Uterus (tissue), 4 donors: Measurements from ENCODE around the gene IQUB. TPM values are rescaled to one million over a fixed set of nuclear protein-coding genes. Genes with fewer than 3 reads are reported as not detected.

ENCODE experiments used
- DNase-seq, 2 donors: peaks; one replicate each; pipeline ENCODE4 v3.0.0-alpha.2; 2019 to 2020
- H3K27ac ChIP-seq, 2 donors: fragments of 200-600 bp; sonication (generic); 1 replicate in 1 of 2; 2 replicates in 1 of 2; pipeline ENCODE4 v1.5.1; 2016 to 2018
- H3K27me3 ChIP-seq, 2 donors: fragments of 200-600 bp; sonication (generic); one replicate each; pipeline ENCODE4 v1.5.1; 2018 to 2019; ENCODE audit warnings: control low read depth in 1 of 2
- H3K36me3 ChIP-seq, 2 donors: fragments of 200-600 bp; sonication (generic); one replicate each; pipeline ENCODE4 v1.5.1; 2019; ENCODE audit warnings: control low read depth in 1 of 2
- H3K4me1 ChIP-seq, 2 donors: fragments of 200-600 bp; sonication (generic); one replicate each; pipeline ENCODE4 v1.5.1; 2018 to 2019; ENCODE audit warnings: control low read depth in 1 of 2
- H3K4me3 ChIP-seq, 2 donors: fragments of 200-600 bp; sonication (generic); 1 replicate in 1 of 2; 2 replicates in 1 of 2; pipeline ENCODE4 v1.5.1; 2018 to 2019; ENCODE audit warnings: mild to moderate bottlenecking in 1 of 2
- H3K9me3 ChIP-seq, 2 donors: fragments of 200-600 bp; sonication (generic); one replicate each; pipeline ENCODE4 v1.5.1; 2019; ENCODE audit warnings: control low read depth in 1 of 2
- POLR2A ChIP-seq, 2 donors: fragments of 450-650 bp; IDR thresholded peaks; one replicate each; pipeline ENCODE4 v1.6.1; 2016; ENCODE audit warnings: antibody characterized with exemption in 2 of 2, mild to moderate bottlenecking in 1 of 2, moderate library complexity in 1 of 2
- intact Hi-C: fragments of 100-400 bp; cut with DNase I; formaldehyde crosslinking; loops from one replicate; pipeline ENCODE4 v1.15.1; 2023; ENCODE audit warnings: low total_unique reads
- total RNA-seq, 4 donors: library from RNA; depleted of rRNA in 3 of 4; stranded (reverse); fragments of >200 nt in 3 of 4; gene quantifications; one replicate each; pipeline versions ENCODE4 v1.1.0 to v1.2.4, GENCODE V29; 2014 to 2023
- TF ChIP-seq, protein P1 (sequence below), 4 experiments: fragments of 200-600 bp in 2 of 4; fragments of 450-650 bp in 2 of 4; sonication (generic) in 2 of 4; IDR thresholded peaks; one replicate each; pipeline ENCODE4 v1.5.1; 2016 to 2019; ENCODE audit warnings: antibody characterized with exemption in 4 of 4, mild to moderate bottlenecking in 2 of 4, moderate library complexity in 1 of 4
- donor health status: DM: yes; HTN: yes; CAD: no.

IQUB gene
- 1 to 10 TPM in 3 of 4 donors, not detected in 1; 2.4 to 9.9 (median 6.1) TPM for total RNA-seq

DNA sequence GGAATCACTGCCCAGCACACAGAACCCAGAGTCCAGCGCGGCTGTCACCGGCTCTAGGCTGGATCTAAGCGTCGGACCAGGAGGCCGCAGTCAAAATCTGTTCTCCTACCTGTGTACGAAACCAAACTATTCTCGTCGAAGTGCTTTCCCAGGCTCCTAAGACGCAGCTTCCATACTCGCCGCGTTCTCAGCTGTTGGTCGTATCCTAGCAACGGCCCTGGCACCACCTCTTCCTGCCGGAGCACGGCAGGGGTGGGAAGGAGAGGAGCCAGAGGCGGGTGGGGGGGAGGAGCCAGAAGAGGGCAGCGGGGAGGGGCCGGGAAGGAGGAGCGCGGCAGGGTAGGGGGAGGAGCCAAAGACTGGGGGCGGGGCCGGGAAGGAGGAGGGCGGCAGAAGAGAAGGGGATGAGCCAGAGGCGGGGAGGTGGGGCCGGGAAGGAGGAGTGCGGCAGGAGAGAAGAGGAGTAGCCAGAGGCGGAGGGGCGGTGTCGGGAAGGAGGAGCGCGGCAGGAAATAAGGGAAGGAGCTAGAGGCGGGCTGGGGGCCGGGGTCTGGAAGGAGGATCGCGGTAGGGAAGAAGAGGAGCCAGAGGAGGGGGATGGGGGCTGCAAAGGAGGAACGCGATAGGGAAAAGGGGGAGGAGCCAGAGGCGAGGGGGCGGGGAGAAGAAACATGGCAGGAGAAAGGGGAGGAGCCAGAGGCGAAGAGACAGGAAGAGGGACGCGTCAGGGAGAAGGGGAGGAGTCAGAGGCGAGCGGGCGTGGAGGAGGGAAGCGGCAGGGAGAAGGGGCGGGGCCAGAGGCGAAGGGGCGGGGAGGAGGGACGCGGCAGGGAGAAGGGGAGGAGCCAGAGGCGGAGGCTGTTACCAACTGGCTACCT lies at the start of gene IQUB:
TSS of gene IQUB (minus strand) at position 213 of the 878 bp plus-strand sequence. CDS start 22,255 bp downstream, outside the sequence.
- Histone ChIP-seq H3K27me3 (no peaks in the 10 kb centered on the region), H3K36me3 (no peaks in the 10 kb centered on the region), H3K9me3 (no peaks in the 10 kb centered on the region), H3K4me3 (peak within 1 kb of the TSS; percentile 62 to 74), H3K27ac (peak within 1 kb of the TSS; percentile 89 to 96), H3K4me1 (no peaks in the 10 kb centered on the region)
- peak; percentile 26 to 63 for TF ChIP-seq POLR2A (IDR thresholded peaks at IDR 0.05)
- TF ChIP-seq, protein P1, sequence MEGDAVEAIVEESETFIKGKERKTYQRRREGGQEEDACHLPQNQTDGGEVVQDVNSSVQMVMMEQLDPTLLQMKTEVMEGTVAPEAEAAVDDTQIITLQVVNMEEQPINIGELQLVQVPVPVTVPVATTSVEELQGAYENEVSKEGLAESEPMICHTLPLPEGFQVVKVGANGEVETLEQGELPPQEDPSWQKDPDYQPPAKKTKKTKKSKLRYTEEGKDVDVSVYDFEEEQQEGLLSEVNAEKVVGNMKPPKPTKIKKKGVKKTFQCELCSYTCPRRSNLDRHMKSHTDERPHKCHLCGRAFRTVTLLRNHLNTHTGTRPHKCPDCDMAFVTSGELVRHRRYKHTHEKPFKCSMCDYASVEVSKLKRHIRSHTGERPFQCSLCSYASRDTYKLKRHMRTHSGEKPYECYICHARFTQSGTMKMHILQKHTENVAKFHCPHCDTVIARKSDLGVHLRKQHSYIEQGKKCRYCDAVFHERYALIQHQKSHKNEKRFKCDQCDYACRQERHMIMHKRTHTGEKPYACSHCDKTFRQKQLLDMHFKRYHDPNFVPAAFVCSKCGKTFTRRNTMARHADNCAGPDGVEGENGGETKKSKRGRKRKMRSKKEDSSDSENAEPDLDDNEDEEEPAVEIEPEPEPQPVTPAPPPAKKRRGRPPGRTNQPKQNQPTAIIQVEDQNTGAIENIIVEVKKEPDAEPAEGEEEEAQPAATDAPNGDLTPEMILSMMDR (IDR thresholded peaks at IDR 0.05), result no peak
- intact Hi-C loops, result no loop called here
- peak; percentile 98 to 100 for DNase-seq

- H3K36me3 ChIP-seq, result no peaks in the 10 kb centered on the region
- no peaks in the 10 kb centered on the region for H3K9me3 ChIP-seq
- TF ChIP-seq, protein P1 (IDR thresholded peaks at IDR 0.05), result no peak
- no peak for TF ChIP-seq POLR2A (IDR thresholded peaks at IDR 0.05)
- H3K27ac ChIP-seq, result no peak overlapping the region
- no peak overlapping the region for H3K4me3 ChIP-seq
- intact Hi-C loops, result no loop called here
- no peaks in the 10 kb centered on the region for H3K4me1 ChIP-seq
- no peaks in the 10 kb centered on the region for H3K27me3 ChIP-seq
- no peak for DNase-seq
These were observed 49.4 kb upstream of the IQUB start for GRCh38 chr7:123583821-123584220.

- intact Hi-C loops, result no loop called here
- no peak overlapping the region for H3K4me3 ChIP-seq
- H3K27me3 ChIP-seq, result no peaks in the 10 kb centered on the region
- H3K4me1 ChIP-seq, result no peaks in the 10 kb centered on the region
- DNase-seq, result no peak
- no peaks in the 10 kb centered on the region for H3K36me3 ChIP-seq
- H3K27ac ChIP-seq, result no peak overlapping the region
- no peaks in the 10 kb centered on the region for H3K9me3 ChIP-seq
- no peak for TF ChIP-seq POLR2A (IDR thresholded peaks at IDR 0.05)
- TF ChIP-seq, protein P1 (IDR thresholded peaks at IDR 0.05), result no peak
These were observed 46.7 kb upstream of the IQUB start for GRCh38 chr7:123581162-123581459.

DNA sequence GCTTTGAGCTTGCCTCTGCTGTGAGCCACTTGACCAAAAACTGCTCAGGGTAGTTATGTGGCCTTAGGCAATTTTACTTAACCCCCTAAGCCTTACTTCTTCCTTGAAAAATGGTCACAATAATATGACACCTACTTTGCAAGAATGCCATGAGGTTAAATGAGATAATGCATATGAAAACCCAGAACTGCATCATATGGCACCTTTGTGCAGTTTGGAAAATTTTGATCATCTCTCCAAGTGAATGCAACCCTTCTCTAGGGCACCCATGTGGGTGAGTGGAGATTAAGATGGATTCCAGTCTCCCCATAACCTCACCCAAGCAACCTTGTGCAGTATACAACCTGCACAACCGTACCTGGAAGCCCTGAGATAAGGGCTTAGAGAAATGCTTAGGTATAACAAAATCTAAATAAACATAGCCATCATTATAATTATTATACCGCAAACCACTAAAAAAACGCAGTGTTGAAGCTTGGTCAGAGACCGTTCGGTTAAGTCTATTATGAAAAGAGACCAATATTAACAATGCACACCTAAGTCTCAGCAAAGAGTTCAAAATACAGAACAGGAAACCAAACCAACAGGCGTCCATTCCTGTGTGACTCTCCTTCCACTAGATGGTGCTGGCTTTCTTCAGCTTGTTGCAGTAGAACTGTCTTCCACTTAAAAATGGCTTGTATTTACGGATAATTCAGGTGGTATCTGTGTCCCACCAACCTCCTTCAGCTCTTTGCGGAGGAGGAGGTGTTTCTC lies 46.2 kb upstream of the IQUB start:
- H3K4me3 ChIP-seq, result no peak overlapping the region
- H3K4me1 ChIP-seq, result no peaks in the 10 kb centered on the region
- H3K36me3 ChIP-seq, result no peaks in the 10 kb centered on the region
- H3K9me3 ChIP-seq, result no peaks in the 10 kb centered on the region
- no peaks in the 10 kb centered on the region for H3K27me3 ChIP-seq
- intact Hi-C loops, result no loop called here
- no peak overlapping the region for H3K27ac ChIP-seq
- TF ChIP-seq, protein P1 (IDR thresholded peaks at IDR 0.05), result peak; percentile 33 to 53 (median 36)
- TF ChIP-seq POLR2A (IDR thresholded peaks at IDR 0.05), result no peak
- no peak for DNase-seq

DNA sequence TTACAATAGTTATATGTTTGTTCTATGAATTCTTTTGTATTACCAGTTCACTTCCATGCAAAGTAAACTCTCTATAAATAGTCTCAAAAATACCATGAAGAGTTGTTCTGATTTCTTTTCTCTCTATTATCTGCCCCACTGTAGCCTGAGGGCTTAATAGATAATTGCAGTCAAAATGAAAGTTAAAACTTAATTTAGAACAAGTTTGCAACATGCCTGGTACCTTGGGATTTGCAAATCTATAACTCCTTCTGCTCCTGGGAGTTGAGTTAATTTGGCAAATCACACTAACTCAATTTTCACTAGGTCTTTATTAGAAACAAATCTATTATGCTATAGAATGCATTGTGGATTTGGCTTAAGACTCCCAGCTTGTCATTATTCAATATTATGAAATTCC lies 45.0 kb upstream of the IQUB start:
- DNase-seq, result no peak
- H3K4me1 ChIP-seq, result no peaks in the 10 kb centered on the region
- H3K27ac ChIP-seq, result no peak overlapping the region
- H3K4me3 ChIP-seq, result no peak overlapping the region
- TF ChIP-seq POLR2A (IDR thresholded peaks at IDR 0.05), result no peak
- TF ChIP-seq, protein P1 (IDR thresholded peaks at IDR 0.05), result no peak
- no peaks in the 10 kb centered on the region for H3K36me3 ChIP-seq
- no peaks in the 10 kb centered on the region for H3K27me3 ChIP-seq
- intact Hi-C loops, result no loop called here
- no peaks in the 10 kb centered on the region for H3K9me3 ChIP-seq
